HG02870 (cell line): ENCODE data around the gene NSMF.
"Not testable (repeated sequence)": the region's sequence is repeated elsewhere in the genome, so short reads cannot be mapped to it uniquely, and the experiment has no call there.

Source experiments
- ATAC-seq: cut with Tn5 transposase; IDR thresholded peaks from one replicate; pipeline ENCODE4 v1.9.1; 2021; ENCODE audit warnings: mild to moderate bottlenecking, moderate library complexity; ENCODE audit not compliant: unreplicated experiment

The NSMF gene

GRCh38 chr9:137459601-137460362, 648 bp upstream of the NSMF start:
- ATAC-seq, result no peak

- ATAC-seq, result peak; percentile 2
Measured at GRCh38 chr9:137458194-137459151, 661 bp downstream of the NSMF start.

DNA sequence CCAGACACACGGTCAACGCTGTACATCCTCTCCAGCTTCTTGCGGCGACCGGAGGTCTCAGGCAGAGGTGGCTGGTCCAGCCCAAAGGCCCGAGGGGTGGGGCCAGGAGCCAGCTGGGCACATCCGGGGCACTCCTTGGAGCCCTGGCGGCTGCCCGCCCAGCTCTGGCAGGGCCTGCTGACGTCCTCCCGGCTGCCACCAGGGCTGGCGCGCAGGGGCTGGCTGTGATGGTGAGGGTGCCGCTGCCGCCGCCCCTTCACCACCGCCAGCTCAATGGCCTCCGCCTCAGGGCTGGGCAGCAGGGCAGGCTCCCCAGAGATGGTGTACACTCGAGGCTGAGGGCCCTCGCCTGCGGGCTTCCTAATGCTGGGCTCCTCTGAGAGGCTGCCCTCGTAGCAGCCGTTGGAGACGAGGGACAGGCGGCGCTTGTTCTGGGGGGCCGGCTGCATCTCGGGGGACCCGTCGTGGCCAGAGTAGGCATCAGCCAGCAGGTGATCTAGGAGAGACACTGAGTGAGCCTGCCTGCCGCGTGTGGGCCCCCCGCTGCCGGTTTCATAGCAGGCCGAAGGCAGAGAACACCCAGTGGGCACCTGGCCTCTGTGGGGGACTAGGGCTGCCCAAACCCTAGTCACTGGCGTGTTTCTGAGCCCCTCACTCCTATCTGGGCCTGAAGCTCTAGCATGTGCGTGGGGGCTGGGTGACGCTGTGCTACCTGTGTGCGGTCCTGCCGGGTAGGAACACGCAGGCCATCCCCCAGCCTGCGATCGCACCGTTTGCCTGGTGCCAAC, 1.5 kb downstream of the NSMF start:
- no peak for ATAC-seq

DNA sequence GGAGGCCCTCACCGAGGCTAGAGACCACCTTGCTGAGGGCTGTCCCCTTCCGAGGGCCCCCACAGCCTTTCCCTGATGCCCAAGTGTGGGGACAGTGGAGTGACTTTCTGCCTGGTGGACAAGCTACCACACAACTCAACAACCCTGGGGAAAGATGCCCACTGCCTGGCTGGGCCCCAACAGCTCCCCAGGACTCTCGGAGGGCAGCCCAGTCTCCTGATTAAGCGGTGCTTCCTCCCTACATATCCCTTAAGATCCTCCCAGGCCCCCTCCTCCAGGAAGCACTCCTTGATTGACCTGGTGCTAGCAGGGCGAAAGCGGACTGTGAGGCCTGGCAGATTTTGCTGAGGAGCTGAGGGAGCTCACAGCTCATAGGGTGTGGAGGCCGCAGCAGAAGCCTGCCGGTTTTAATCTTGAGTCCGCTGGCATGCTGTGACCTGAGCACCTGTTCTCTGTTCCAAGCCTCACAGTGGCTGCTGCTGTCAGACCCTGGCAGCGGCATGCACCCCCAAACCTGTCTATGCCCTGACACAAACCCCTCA, 2.2 kb downstream of the NSMF start:
- no peak for ATAC-seq

DNA sequence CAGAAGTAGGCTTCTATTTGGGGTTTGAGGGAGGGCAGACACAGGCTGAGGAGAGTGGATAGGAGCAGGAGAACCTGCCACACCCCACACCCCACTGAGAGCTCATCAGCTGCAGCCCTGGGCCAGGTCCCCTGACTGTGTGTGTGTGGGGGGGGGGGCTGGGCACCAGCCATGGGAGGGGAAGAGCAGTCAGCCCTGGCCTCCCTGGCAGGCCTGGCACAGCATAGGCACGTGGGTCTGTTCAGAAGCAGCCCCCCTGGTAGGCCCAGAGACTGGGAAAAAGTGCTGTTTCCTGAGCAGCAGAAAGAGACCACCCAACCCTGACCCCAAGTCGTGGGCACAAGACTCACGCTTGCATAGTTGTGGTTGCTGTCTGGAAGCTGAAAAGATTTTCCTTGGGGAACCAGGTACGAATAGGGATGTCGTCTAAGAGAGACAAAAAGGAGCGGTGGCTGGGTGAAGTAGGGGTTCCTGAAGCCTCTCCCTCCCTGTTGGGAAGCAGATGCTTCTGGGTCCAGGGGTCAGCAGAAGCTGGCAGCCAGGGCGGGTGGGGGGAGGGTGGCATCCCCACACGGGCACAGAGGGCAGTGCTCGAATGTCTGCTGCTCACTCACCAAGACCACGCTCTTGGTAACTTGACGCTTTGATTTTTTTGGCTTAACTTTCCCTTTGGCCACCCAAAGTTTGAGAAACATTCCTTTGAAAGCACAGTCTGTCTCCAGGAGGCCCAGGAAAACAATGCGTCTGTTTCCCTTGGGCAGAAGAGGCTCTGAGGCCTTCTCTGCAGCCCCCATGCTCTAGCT, 2.9 kb downstream of the NSMF start:
- no peak for ATAC-seq

- ATAC-seq, result no peak
Measured at GRCh38 chr9:137455359-137455991, 3.7 kb downstream of the NSMF start.

- ATAC-seq, result no peak
Measured at GRCh38 chr9:137454597-137455358, 4.4 kb downstream of the NSMF start.

DNA sequence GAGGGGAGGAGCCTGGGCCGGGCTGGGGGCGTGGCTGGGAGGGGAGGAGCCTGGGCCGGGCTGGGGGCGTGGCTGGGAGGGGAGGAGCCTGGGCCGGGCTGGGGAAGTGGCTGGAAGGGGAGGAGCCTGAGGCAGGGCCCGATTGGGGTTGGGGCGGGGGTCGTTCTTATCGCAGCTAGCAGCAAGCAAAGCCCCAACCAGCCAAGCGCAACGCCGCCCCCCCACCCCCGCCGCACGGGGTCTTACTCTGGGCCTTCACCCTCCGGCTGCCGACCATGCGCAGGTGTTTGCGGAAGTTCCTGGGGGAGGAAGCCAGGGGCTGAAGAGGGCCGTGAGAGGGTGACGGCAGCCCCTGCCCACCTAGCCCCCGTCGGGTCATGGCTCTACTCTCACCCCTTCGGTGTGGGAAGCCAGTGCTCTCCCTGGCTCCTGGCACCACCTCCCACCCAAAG, 5.0 kb downstream of the NSMF start:
- no peak for ATAC-seq

- no peak for ATAC-seq
Measured at GRCh38 chr9:137453643-137454081, 5.5 kb downstream of the NSMF start.

DNA sequence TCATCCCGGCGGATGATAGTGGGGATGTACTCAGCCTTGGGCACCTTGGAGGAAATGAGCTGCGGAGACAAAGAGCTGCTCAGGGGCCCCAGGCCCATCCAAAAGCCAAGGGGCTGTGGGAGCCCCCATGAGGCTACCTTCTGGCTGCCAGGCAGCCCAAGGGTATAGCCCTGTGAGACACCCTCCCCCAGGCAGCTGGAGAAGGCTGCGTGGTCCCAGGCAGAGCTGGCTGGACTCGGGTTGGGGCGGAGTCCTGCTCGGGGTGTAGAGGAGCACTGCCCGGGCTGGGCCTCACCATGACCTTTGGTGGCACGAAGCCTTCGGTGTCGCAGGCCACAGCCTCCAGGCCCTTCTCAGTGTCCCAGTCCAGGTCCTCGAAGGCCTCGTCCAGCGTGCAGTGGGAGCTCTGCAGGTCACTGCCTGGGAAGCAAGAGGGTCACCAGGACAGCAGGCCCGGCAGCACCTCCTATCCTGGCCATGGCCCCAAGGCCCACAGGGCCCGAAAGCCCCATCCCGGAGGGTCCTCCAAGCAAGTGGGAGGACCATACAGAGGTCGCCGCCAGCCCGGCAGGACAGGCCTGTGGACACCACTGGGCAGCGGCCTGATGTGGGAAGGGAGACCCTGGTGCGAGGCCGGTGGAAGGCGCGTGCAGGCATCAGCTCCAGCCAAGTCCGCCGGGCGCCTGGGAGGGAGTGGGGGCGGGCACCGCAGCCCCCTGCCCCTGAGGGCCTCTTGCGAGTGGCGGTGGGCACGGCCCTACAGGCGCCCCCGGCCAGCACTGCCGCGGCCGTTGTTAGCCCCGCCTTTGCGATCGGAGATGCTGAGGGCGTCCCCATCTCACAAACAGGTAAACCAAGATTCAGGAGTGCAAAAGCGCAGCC, 6.1 kb downstream of the NSMF start:
- ATAC-seq, result no peak

- no peak for ATAC-seq
Measured at GRCh38 chr9:137452006-137452760, 7.0 kb downstream of the NSMF start.

GRCh38 chr9:137451264-137452005, 7.7 kb downstream of the NSMF start:
- not testable (repeated sequence) for ATAC-seq

- not testable (repeated sequence) for ATAC-seq
Measured at GRCh38 chr9:137450539-137451222, 8.5 kb downstream of the NSMF start.

DNA sequence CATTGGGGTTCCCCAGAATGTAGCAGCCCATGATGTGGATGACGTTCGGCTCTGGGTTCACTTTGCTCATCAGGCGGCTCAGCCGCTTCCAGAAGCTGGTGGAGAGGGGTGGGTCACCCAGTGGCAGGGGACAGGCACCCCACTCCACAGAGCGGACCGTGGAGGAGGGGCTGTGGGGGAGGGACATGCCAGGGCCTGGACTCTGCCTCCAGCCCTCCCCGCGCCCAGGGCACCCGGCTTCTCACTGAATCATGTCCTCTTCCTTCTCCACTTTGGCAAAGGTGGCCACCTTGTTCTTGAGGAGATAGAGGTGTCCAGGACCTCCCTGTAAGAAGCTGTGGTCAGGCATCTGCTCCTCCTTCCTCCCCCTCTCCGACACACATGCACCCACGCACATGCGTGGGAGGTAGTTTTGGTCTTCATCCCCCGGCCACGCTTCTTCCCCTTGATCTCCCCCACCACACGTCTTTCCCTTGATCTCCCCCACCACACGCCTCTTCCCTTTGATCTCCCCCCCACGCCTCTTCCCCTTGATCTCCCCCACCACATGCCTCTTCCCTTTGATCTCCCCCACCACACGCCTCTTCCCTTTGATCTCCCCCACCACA, 9.1 kb downstream of the NSMF start:
- ATAC-seq, result no peak
